ENCODE measurements around the gene TEX12. TPM values are rescaled to one million over a fixed set of nuclear protein-coding genes. Genes with fewer than 3 reads are reported as not detected.
"Not testable (repeated sequence)": the region's sequence is repeated elsewhere in the genome, so short reads cannot be mapped to it uniquely, and the experiment has no call there.

TEX12 gene
- total and polyA plus RNA-seq, 2 experiments from 2014 or later, result 0.50 TPM; not detected in 1

GRCh38 chr11:112159098-112160065 lies 7.8 kb upstream of the TEX12 start:
- WGBS (ENCODE audit: low lambda C conversion rate, missing lambda C conversion rate), result 90% methylated on average over 7 of the region's 7 CpGs
- Histone ChIP-seq H3K27me3 (no peaks in the 10 kb centered on the region), H2AFZ (no peak overlapping the region), H3K27ac (no peak overlapping the region), H3K36me3 (replicated peaks; ENCODE audit: insufficient read depth, low read depth) (no peaks in the 10 kb centered on the region), H3K79me2 (no peaks in the 10 kb centered on the region), H3K4me1 (ENCODE audit: insufficient read depth) (no peaks in the 10 kb centered on the region), H3K9me2 (replicated peaks; ENCODE audit: insufficient read depth) (no peaks in the 10 kb centered on the region), H3K4me2 (no peak overlapping the region), H3K4me3 (no peak overlapping the region), H3K9me3 (ENCODE audit: low read depth) (no peaks in the 10 kb centered on the region), H4K20me1 (ENCODE audit: insufficient read depth, poor library complexity, severe bottlenecking) (no peaks in the 10 kb centered on the region)
- no peak for TF ChIP-seq EZH2 (IDR thresholded peaks at IDR 0.05; ENCODE audit: borderline replicate concordance)
- TF ChIP-seq EZH2phosphoT487 (IDR thresholded peaks at IDR 0.05; ENCODE audit: low read depth, severe bottlenecking, unreplicated experiment), result no peak
- no peak for TF ChIP-seq CTCF (IDR thresholded peaks at IDR 0.05; ENCODE audit: poor library complexity)
- no peak for DNase-seq (ENCODE audit: low spot score)

- no peak overlapping the region for H3K27ac ChIP-seq
Observed at GRCh38 chr11:112160091-112160848, 6.9 kb upstream of the TEX12 start.

GRCh38 chr11:112161012-112161411 lies 6.2 kb upstream of the TEX12 start:
- WGBS (ENCODE audit: low lambda C conversion rate, missing lambda C conversion rate), result 55% methylated on average over 1 of the region's 1 CpG
- DNase-seq (ENCODE audit: low spot score), result no peak
- TF ChIP-seq EZH2phosphoT487 (IDR thresholded peaks at IDR 0.05; ENCODE audit: low read depth, severe bottlenecking, unreplicated experiment) (no peak), CTCF (IDR thresholded peaks at IDR 0.05; ENCODE audit: poor library complexity) (no peak), EZH2 (IDR thresholded peaks at IDR 0.05; ENCODE audit: borderline replicate concordance) (no peak)
- H2AFZ ChIP-seq, result no peak overlapping the region
- no peaks in the 10 kb centered on the region for H3K27me3 ChIP-seq
- H3K4me2 ChIP-seq, result no peak overlapping the region
- H4K20me1 ChIP-seq (ENCODE audit: insufficient read depth, poor library complexity, severe bottlenecking), result no peaks in the 10 kb centered on the region
- no peaks in the 10 kb centered on the region for H3K9me2 ChIP-seq (replicated peaks; ENCODE audit: insufficient read depth)
- H3K4me3 ChIP-seq, result no peak overlapping the region
- H3K4me1 ChIP-seq (ENCODE audit: insufficient read depth), result peaks cover 4% of the 10 kb centered on the region
- no peaks in the 10 kb centered on the region for H3K9me3 ChIP-seq (ENCODE audit: low read depth)
- H3K36me3 ChIP-seq (replicated peaks; ENCODE audit: insufficient read depth, low read depth), result no peaks in the 10 kb centered on the region
- no peak overlapping the region for H3K27ac ChIP-seq
- H3K79me2 ChIP-seq, result no peaks in the 10 kb centered on the region

More at GRCh38 chr11:112160091-112160848, 6.9 kb upstream of the TEX12 start:
- no peaks in the 10 kb centered on the region for H3K36me3 ChIP-seq (replicated peaks; ENCODE audit: insufficient read depth, low read depth)
- H3K4me2 ChIP-seq, result no peak overlapping the region
- no peak for DNase-seq (ENCODE audit: low spot score)
- H4K20me1 ChIP-seq (ENCODE audit: insufficient read depth, poor library complexity, severe bottlenecking), result no peaks in the 10 kb centered on the region
- H2AFZ ChIP-seq, result no peak overlapping the region
- H3K9me3 ChIP-seq (ENCODE audit: low read depth), result no peaks in the 10 kb centered on the region
- no peaks in the 10 kb centered on the region for H3K27me3 ChIP-seq
- H3K4me1 ChIP-seq (ENCODE audit: insufficient read depth), result no peaks in the 10 kb centered on the region
- TF ChIP-seq EZH2phosphoT487 (IDR thresholded peaks at IDR 0.05; ENCODE audit: low read depth, severe bottlenecking, unreplicated experiment) (no peak), EZH2 (IDR thresholded peaks at IDR 0.05; ENCODE audit: borderline replicate concordance) (no peak), CTCF (IDR thresholded peaks at IDR 0.05; ENCODE audit: poor library complexity) (no peak)
- H3K4me3 ChIP-seq, result no peak overlapping the region
- H3K9me2 ChIP-seq (replicated peaks; ENCODE audit: insufficient read depth), result no peaks in the 10 kb centered on the region
- WGBS (ENCODE audit: low lambda C conversion rate, missing lambda C conversion rate), result 65% methylated on average over 2 of the region's 2 CpGs
- no peaks in the 10 kb centered on the region for H3K79me2 ChIP-seq

GRCh38 chr11:112162200-112162599 lies 5.0 kb upstream of the TEX12 start:
- not testable (repeated sequence) for H3K4me3 ChIP-seq; H4K20me1 ChIP-seq (ENCODE audit: insufficient read depth, poor library complexity, severe bottlenecking); H2AFZ ChIP-seq; DNase-seq (ENCODE audit: low spot score); H3K9me2 ChIP-seq (replicated peaks; ENCODE audit: insufficient read depth); H3K9me3 ChIP-seq (ENCODE audit: low read depth); H3K27me3 ChIP-seq; H3K4me2 ChIP-seq; H3K36me3 ChIP-seq (replicated peaks; ENCODE audit: insufficient read depth, low read depth); H3K79me2 ChIP-seq; H3K4me1 ChIP-seq (ENCODE audit: insufficient read depth)
- peak overlapping the region; percentile 49 for H3K27ac ChIP-seq
- 100% methylated on average over 1 of the region's 1 CpG for WGBS (ENCODE audit: low lambda C conversion rate, missing lambda C conversion rate)

Data from hepatocyte (in vitro differentiated cells).